MM.1S (cell line): ENCODE results near the gene RTKN.
A peak's percentile ranks its signal among the peaks of the same experiment; 100 is the strongest.
"Not testable (repeated sequence)": the region's sequence is repeated elsewhere in the genome, so short reads cannot be mapped to it uniquely, and the experiment has no call there.

Source experiments
- DNase-seq: peaks from one replicate; pipeline ENCODE4 v3.0.0-alpha.2; 2015
- H2AFZ ChIP-seq: fragments of 300-600 bp; sonication (generic); 2 replicates; pipeline ENCODE4 v1.6.0; 2016; ENCODE audit warnings: antibody characterized with exemption, low read length
- H3F3A ChIP-seq: fragments of 300-600 bp; sonication (generic); 2 replicates; pipeline ENCODE4 v1.6.1; 2016; ENCODE audit warnings: mild to moderate bottlenecking, antibody characterized with exemption, low read length, moderate library complexity, mixed read lengths; ENCODE audit not compliant: insufficient read depth
- H3K27ac ChIP-seq: fragments of 300-600 bp; sonication (generic); 2 replicates; pipeline ENCODE4 v1.5.1; 2016; ENCODE audit warnings: mild to moderate bottlenecking, low read length
- H3K27me3 ChIP-seq: fragments of 300-600 bp; sonication (generic); replicated peaks from 2 replicates; pipeline ENCODE4 v1.6.0; 2016; ENCODE audit warnings: low read length; ENCODE audit not compliant: insufficient read depth
- H3K36me3 ChIP-seq: fragments of 300-600 bp; sonication (generic); replicated peaks from 2 replicates; pipeline ENCODE4 v1.6.1; 2016; ENCODE audit warnings: mild to moderate bottlenecking, low read length, mixed read lengths; ENCODE audit not compliant: insufficient read depth
- H3K4me1 ChIP-seq: fragments of 300-600 bp; sonication (generic); 2 replicates; pipeline ENCODE4 v1.6.1; 2016; ENCODE audit warnings: low read length, mixed read lengths
- H3K4me2 ChIP-seq: fragments of 300-600 bp; sonication (generic); 2 replicates; pipeline ENCODE4 v1.6.0; 2016; ENCODE audit warnings: low read depth, low read length
- H3K4me3 ChIP-seq: fragments of 300-600 bp; sonication (generic); 2 replicates; pipeline ENCODE4 v1.5.1; 2016; ENCODE audit warnings: low read length, mixed read lengths
- H3K79me2 ChIP-seq: fragments of 300-600 bp; sonication (generic); 2 replicates; pipeline ENCODE4 v1.6.1; 2016; ENCODE audit warnings: mixed run types, low read length, mixed read lengths
- H3K9ac ChIP-seq: fragments of 300-600 bp; sonication (generic); 2 replicates; pipeline ENCODE4 v1.6.1; 2016; ENCODE audit warnings: low read length, mixed read lengths
- H3K9me2 ChIP-seq: fragments of 300-600 bp; sonication (generic); replicated peaks from 2 replicates; pipeline ENCODE4 v1.6.1; 2016; ENCODE audit warnings: mild to moderate bottlenecking, low read length, mixed read lengths; ENCODE audit not compliant: insufficient read depth
- H3K9me3 ChIP-seq: fragments of 300-600 bp; sonication (generic); replicated peaks from 2 replicates; pipeline ENCODE4 v1.6.1; 2016; ENCODE audit warnings: mild to moderate bottlenecking, low read length, mixed read lengths; ENCODE audit not compliant: insufficient read depth
- H4K20me1 ChIP-seq: fragments of 300-600 bp; sonication (generic); 2 replicates; pipeline ENCODE4 v1.6.1; 2016; ENCODE audit warnings: mild to moderate bottlenecking, low read length, moderate library complexity, mixed read lengths; ENCODE audit not compliant: insufficient read depth
- CTCF ChIP-seq: fragments of 300-600 bp; sonication (generic); IDR thresholded peaks from 2 replicates; pipeline ENCODE4 v1.5.1; 2016; ENCODE audit warnings: antibody characterized with exemption, low read length, mixed read lengths
- EZH2 ChIP-seq: fragments of 300-600 bp; sonication (generic); optimal IDR thresholded peaks from 2 replicates; pipeline ENCODE3; 2017; ENCODE audit warnings: low read depth, mild to moderate bottlenecking, antibody characterized with exemption, low read length, mixed read lengths
- EZH2phosphoT487 ChIP-seq: fragments of 300-600 bp; sonication (generic); IDR thresholded peaks from 2 replicates; pipeline ENCODE4 v1.6.1; 2018; ENCODE audit warnings: antibody characterized with exemption, low read length

The RTKN gene

GRCh38 chr2:74423231-74424095 lies 18.3 kb downstream of the RTKN start:
- Histone ChIP-seq H3K9ac (no peak overlapping the region), H3K27me3 (no peaks in the 10 kb centered on the region), H3F3A (peaks cover 8% of the 10 kb centered on the region; the same call in 1 of the 2 replicates), H3K36me3 (no peaks in the 10 kb centered on the region), H3K79me2 (no peaks in the 10 kb centered on the region), H3K4me1 (peaks cover 10% of the 10 kb centered on the region), H2AFZ (no peak overlapping the region), H3K27ac (no peak overlapping the region), H3K4me3 (no peak overlapping the region), H3K4me2 (no peak overlapping the region), H3K9me3 (no peaks in the 10 kb centered on the region), H4K20me1 (no peaks in the 10 kb centered on the region), H3K9me2 (no peaks in the 10 kb centered on the region)
- TF ChIP-seq CTCF (no peak), EZH2phosphoT487 (no peak), EZH2 (no peak)
- no peak for DNase-seq

- Histone ChIP-seq H3K27me3 (no peaks in the 10 kb centered on the region), H3K79me2 (no peaks in the 10 kb centered on the region), H3F3A (peaks cover 8% of the 10 kb centered on the region; the same call in 1 of the 2 replicates), H3K9me2 (no peaks in the 10 kb centered on the region), H3K27ac (peak within 1 kb of the TSS; percentile 79; the same call in 1 of the 2 replicates), H2AFZ (peak within 1 kb of the TSS; percentile 98), H3K36me3 (no peaks in the 10 kb centered on the region), H3K9ac (peak within 1 kb of the TSS; percentile 72), H3K4me1 (peaks cover 10% of the 10 kb centered on the region), H3K4me2 (peak within 1 kb of the TSS; percentile 98), H4K20me1 (no peaks in the 10 kb centered on the region), H3K4me3 (peak within 1 kb of the TSS; percentile 75), H3K9me3 (no peaks in the 10 kb centered on the region)
- peak; percentile 97 for DNase-seq
- no peak for TF ChIP-seq EZH2phosphoT487
- TF ChIP-seq CTCF: no peak
- TF ChIP-seq EZH2: no peak
Observed at GRCh38 chr2:74421221-74421870, 20.4 kb downstream of the RTKN start, which contains the start of the genes C2orf81 and WDR54. Gene C2orf81, minus strand, starts transcription at chr2:74421619. Its CDS starts 59 bp downstream, at chr2:74421560. Gene WDR54, plus strand, starts transcription at chr2:74421730. Its CDS starts 424 bp downstream, at chr2:74422154.

GRCh38 chr2:74420443-74421103 lies 21.2 kb downstream of the RTKN start:
- H2AFZ ChIP-seq, DNase-seq, H3K9me3 ChIP-seq, H3K9me2 ChIP-seq, H3K36me3 ChIP-seq, H3K27me3 ChIP-seq, H3F3A ChIP-seq, H3K79me2 ChIP-seq, H4K20me1 ChIP-seq, H3K9ac ChIP-seq: not testable (repeated sequence)
- Histone ChIP-seq H3K27ac (peak overlapping the region; percentile 79; the same call in 1 of the 2 replicates), H3K4me3 (peak overlapping the region; percentile 75), H3K4me1 (peaks cover 14% of the 10 kb centered on the region), H3K4me2 (peak overlapping the region; percentile 98; the same call in 1 of the 2 replicates)
